SKM-1 treated with dmso at 0.1 percent for 144 hours (cell line): Measurements from ENCODE around the gene ENC1.

Source experiments
- DNase-seq: peaks from one replicate; lab custom pipeline; 2025; ENCODE audit not compliant: unreplicated experiment; lab: John Stamatoyannopoulos, UW

ENC1 gene

DNA sequence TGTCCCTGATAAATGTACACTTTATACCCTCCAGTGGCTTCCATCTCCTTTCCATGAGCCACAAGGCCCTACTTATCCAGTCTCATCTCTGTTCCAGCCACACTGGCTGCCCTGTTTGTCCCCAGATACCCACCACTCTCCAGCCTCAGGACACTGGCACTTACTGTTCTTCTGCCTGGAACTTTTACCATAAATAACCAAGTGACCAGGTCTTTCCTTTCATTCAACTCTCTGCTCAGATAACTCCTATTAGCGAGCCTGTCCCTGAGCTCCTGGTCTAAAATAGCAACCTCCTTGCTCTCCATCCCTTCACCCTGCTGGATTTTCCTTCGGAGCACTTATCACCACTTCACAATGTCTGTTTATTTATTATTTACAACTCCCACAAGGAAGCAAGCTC, 16.6 kb upstream of the ENC1 start:
- no peak for DNase-seq

DNA sequence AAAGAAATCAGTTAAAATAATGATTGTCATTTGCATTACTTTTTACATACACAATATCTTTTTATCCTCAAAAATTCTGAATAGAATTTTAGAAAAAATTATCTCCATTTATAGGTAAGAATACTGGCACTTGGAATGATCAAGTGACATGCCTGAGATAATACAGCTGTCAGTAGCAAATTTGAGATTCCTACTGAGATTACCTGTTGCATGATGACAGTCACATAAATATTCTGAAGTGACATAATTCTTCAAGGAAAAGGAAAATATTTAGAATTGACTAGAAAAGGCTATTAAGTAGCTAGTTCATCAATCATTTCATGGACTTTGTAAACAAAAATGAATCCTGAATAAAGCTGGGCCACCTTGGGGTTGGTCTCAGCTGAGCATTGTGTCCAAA, 15.2 kb upstream of the ENC1 start:
- DNase-seq, result no peak

DNA sequence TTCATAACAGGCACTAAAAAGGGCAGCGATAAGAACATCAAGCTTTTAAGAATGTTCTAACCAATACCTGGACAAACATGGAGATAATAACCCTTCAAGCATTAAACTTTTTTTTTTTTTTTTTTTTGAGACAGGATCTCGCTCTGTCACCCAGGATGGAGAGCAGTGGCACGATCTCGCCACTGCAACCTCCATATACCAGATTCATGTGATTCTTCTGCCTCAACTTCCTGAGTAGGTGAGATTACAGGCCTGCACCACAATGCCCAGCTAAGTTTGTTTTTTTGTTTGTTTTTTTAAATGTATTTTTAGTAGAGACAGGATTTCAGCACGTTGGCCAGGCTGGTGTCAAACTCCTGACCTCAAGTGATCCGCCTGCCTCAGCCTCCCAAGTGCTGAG, 14.7 kb upstream of the ENC1 start:
- DNase-seq, result no peak

DNA sequence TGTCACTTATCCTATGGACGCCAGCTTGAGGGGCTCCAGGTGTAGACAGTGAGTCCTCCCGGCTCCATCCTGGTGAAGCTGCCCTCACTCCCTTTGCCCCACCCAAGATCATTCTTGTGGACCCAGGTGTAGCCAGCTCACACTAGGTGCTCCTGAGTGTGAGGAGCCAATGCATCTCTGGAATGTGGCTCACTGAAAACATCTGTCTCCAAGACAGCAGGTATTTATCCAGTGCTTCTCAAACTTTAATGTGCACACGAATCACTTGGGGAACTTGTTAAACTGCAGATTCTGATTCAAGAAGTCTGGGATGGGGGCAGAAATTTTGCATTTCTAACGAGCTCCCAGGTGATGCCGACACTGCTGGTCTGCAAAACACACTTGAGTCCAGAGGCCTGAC, 13.5 kb upstream of the ENC1 start:
- DNase-seq, result no peak

DNA sequence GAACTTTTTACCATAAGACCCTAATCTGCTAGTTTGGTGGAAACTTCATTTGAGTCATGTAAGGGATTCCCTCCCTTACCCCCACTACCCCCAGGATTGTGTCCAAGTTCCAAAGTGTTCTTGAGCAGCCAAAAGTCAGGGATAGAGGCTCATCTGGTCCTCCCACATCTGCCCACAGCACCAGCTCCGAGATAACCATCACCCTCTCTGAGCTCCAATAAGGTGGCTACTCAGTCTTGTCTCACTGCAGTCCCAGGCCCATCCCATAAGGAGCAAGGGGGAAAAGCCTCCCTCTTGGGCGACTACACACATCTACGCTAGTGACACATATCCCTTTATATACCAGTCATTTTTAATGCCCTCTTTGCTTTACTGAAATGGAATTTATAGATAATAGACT, 12.0 kb upstream of the ENC1 start:
- DNase-seq, result no peak

DNA sequence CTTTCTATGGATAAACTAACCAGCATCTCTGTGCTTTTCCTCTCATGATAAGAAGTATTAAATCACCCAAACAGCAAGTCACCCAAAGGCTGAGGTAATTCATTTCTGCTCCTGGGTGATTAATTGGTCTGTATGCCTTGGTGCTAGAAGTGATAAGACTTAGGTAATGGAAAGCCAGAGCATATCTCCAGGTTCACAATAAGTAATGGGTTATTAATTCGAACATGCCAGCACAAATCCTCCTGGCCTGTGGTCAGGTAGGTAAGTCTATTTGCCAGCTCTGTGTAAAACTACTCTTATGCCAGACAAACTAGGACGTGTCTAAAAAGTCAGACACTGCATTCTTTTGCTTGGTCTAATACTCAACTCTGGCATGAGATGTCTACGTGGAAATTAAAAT, 11.2 kb upstream of the ENC1 start:
- DNase-seq, result no peak

DNA sequence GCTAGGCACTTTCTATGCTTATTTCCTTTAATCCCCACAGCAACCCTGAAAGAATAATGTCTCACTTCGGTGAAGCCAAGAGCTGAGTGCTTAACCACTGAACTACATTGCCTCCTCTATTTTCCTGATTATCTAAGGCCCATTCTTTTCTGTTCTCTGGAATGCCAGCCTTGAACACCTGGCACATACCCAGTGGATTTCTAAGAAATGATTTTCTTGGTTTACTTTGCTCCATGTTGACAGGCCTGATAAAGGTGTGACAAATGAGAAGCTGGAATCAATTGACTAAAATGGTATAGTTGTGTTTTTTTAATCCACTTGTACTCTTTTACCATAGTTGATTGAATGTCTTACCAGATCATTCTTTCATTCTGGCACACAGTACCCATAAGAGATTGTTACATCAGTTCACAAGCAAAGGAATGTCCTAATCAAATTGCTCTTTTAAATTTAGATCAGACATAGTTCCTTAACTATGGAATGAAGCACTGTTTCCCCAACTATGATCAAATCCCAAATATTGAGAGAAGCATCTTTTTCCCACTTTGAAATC, 9.0 kb upstream of the ENC1 start:
- DNase-seq, result no peak

DNA sequence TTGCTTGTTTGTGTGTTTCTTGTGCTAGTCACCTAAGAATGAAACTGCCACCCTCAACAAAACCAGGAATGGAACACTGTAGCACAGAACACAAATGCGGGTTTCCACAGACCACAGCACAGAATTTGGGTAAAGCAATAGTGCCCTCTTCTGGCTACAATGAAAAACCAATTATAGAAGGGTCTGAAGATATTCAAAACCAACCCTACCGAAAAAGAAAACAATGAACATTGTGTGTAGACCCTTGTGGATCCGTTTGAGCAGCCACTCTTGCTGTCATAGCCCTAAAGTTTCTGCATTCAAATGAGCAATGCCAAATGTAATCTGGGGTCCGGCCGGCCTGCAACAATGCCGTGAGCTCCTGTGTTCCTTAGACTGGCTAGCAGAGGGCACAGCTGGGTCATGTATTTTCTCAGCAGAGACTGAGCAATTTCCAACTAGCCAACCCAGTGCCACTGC, 8.3 kb upstream of the ENC1 start:
- peak; percentile 49 for DNase-seq

DNA sequence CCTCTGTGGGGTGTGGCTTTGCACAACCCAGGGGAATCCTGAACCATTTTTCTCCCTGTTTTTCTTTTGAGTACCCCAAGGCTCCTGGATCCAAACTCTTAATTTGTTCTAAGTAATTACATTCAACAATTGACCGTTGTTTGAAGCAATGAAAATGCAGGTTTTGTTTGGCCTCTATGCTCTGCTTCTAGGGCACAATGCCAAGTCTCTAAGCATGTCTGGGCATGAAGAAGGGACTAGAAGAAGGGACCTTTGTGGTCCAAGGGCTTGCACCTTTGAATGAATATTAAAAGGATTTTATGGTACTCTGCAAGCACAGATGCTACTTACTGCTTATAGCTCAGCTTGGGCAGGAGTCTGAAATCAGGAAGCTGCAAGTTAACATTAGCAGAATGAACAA, 6.6 kb upstream of the ENC1 start:
- no peak for DNase-seq

DNA sequence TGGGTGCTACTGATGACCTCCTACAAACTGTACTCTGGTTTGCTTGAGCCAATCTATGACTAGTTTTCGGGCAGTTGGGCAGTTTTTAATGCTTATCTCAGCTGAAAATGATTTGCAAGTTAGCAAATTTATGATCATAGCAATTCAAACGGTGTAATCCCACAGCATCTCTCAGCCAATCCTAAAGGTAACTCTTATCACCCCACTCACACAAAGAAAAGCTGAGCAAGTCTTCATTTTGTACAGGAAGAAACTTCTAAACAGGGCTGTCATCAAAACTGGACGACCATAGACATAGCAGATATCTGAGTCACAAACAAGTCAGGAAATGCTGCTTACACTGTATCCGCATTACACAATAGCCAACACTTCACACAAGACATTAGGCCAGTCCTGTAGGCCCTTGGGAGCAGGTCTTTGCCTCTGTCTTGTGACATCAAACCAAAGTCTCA, 2.6 kb upstream of the ENC1 start:
- peak; percentile 23 for DNase-seq

DNA sequence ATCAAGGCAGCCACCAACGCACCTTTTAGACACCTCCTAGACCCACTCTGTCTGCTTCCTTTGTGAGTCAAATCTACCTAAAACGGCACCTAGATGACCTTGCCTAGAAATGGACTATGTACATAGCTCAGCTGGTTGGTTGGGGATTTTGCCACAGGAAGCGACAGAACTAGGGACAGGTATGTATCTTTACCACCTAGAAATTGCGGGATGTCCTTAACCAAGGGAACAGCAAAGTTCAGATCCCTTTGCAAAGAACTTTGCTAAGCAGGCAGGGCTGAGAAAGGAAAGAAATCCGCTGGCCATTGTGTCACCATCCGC, 2.0 kb upstream of the ENC1 start:
- DNase-seq, result no peak

DNA sequence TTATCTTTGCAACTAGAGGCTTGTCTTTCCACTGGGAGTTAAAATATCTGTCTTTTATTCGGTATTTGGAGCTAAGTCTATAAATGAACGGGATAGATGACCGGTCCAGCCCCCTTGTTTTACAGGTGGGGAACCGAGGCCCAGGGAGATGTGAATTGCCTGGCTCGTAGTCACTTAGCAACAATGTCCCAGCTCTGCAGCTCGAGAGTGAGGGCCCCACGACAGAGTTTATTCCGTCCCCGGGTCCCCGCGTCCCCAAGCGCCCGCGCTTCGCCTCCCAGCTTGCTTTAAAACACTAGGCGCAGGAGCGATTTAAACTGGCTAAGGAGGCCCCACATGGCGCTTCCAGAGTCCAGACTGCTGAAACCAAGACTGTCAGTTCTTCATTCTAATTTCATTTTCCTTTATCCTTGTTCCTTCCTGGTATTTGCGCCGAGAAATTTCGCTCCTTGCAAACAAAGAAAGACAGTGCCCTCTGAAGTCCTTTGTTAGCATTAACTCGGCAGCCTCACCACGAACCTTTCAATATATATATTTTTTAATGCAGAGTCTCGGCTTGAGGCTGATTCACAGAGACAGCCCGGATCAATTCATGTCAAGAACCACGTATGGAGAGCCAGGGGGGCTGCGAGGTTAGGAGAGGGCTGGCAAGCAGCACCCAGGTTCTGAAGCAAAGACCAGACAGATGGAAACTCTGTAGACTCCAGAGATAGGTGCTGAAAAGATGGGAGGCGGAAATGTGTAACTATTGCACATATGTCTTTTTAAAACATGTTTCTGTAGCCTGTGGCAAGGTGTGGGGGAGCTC, 1.4 kb upstream of the ENC1 start:
- DNase-seq, result peak; percentile 19

DNA sequence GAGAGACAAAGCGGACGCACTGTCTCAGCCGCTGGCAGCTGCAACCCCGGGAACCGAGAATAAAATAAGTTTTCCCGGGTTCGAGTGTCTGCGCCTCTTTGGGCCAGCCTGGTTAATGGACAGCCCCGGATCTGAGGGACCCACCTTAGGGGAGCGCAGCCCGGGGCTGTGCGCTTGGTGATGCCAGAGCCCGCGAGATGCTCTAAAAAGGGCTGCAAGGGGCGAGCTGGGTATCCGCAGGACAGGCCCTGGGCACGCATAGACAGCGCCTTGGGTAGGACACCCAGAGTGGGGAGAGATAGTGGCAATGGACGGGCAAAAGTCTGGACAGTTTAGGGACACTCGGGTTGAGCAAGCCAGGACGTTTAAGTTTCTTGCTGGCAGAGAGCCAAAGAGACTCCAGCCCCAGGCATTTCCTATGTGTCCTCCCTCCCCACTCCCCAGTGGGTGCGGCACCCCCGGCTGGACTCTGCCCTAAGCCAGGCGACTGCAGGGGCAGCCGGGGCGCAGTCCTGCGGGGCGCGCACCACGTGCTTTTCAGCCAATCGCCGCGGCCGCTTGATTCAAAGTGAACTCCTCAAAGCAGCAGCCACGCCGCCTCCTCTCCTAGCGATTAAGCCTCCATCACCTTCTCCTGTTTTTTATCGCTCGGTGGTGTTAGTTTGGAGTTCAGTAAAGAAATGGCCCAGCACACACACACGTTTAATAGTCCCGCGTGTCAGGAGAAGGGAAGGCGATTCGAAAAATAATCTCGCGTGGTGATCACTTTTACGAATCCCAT, 616 bp upstream of the ENC1 start:
- peak; percentile 40 for DNase-seq

DNA sequence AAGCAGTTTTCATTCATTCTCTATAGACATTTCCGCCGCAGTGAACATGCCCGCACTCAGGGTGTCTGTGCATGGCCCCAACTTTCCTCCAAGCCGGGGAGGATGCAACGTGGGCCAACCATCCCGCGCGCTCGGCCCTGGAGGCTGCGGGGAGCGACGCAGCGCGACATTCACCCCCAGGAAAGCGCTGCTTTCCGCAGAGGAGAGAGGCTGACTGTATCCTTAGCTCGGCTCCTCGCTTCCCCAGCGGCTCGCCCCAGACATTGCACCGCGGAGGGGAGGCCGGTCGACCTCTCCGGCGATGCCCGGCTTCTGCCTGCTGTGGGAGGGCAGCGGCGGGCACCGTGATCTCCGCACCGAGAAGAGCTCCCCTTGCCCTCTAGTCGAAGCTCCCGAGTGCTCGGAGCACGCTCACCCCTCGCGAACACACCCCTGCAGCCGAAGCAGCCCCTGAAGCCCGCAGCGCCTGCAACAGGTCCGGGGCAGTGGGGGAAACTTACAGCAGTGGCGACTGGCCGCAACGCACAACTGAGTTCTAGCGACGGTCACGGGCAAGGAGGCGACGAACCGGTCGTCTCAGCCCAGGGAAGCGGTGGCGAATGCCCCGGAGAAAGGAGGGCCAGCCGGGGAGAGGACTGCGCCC, 600 bp downstream of the ENC1 start:
- DNase-seq, result peak; percentile 58

DNA sequence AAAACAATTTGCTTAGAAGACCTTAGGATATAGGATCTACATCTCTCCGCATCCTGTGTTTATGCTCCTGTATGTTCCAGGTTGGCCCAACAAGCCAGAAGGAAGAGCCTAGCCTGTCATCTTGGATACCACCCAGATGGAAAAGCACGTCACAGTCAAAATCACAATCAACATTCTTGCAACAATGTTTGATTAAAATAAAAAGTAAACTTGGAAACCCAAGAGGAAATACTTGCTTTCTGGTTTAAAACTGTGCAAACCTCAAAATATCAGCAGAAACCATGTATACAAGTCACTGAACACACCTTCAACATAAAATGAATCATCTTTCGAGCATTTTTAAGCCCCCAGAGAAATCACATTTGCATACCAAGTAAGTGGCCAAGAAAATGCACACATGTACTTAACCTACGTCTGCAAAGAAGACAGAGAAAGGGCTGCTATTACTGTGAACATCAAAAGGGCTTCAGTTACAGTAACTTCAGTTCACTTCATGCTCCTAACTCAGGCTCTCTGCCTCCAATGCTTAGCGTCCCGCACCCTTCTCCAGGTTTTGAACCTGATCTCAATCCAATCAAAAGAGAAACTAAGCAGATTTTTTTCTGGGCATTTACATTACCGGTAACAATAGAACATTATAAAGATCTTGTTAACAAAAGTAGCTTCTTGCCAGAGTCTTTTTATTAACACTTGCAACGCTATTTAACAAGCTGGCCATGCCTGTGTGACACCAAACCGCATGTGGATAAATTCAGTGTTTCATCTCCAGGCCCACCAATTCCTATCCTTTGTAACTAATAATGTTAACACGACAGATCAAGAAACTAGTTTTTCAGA, 1.3 kb downstream of the ENC1 start:
- DNase-seq, result no peak

DNA sequence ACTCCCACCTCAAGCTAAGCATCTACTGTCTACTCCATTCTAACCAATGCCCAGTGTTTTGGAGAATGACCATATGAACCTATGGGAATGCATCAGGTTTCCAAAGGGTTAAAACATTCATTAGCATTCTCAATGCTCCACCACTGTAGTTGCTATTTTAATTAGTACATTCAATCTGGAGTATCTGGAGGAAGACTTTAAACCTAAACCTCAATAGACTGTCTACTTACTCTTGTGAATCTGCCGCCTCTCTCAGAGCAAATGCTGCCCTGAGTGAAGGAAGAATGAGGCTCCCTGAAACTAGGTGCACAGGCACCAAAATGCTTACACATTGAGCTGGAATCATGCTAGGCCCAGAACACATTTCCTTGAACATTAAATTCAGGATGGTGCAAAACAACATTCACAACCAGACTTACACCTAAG, 2.0 kb downstream of the ENC1 start:
- DNase-seq, result no peak

DNA sequence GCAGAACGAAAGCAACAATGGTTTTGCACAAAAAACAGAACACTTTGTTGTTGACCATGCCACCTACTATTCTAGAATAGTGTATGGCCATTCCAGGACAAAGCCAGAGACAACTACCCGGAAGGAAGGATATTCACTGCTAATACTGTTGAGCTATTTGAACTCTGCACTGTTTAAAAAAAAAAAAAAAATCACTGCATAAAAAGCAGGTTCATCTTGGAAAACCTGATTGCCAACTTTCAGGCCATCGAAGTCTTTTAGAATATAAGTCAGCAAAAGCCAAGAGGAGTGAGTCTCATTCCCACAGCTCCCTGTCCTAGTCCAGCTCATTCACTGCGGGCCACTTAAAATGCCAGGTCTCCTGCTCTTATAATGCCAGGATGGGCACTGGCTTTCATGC, 4.0 kb downstream of the ENC1 start:
- no peak for DNase-seq

DNA sequence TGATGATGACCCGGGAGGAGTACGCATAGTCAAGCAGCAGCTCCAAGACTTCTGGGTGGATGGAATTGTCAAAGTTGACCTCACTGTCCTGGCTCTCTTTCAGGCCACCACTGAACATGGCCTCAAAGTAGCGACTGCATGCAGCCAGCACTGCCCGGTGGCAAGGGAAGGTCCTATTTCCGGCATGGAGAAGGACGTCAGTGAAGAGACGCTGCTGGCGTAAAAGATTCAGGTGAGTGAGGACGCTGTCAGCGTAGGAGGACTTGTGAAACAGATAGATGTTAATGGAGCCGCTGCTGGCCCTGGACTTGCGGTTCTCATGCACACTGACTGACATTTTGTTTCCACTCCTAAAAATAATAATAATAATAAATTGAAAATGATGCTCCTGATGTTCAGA, 4.4 kb downstream of the ENC1 start:
- DNase-seq, result no peak

DNA sequence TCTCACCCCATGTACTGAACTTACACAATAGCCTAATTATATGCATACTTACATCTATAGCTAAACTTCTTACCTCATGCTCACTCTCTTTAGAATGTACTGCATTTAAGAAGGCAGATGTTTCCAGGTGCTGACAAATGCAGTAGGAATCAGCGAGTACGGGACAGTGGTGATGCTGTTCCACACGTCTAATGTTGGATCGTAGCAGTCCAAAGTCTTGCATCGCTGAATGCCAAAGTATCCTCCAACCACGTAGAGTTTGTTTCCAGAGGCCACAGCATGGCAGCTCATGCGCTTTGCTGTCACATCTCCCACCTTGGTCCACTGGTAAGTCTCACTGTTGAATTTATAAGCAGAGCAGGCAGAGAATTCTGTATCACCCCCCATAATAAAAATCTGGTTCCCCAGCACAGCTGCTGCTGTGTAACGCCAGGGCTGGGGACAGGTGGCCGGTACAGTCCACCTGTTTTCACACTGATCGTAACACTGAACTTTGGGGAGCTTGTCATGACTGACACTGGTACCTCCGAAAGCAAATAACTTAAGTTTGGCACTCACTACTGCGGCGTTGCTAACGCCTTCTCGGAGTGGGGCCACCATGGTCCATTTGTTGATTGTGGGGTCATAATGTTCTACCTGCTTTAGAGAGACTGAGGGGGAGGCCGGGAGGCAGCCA, 5.8 kb downstream of the ENC1 start:
- DNase-seq, result no peak

DNA sequence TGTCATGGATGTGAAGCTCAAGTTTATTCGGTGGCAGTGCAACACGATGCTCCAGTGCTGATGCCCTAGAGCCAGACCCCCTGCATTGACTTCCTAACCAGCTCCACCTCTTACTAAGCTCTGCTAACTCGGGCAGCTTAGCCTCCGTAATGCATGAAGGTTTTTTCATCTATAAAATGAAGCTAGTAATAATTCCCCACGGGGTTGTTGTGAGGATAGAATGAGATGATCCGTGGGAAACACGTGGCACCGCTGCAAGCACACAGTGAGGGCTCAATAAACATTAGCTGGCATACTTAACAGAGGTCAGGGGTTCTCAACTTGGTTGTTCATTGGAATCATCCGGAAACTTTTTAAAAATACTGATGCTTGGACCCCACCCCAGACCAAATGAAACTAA, 6.8 kb downstream of the ENC1 start:
- DNase-seq, result no peak
